NCI-H187 (cell line): ENCODE data around the gene AMER2.
"Not testable (repeated sequence)": the region's sequence is repeated elsewhere in the genome, so short reads cannot be mapped to it uniquely, and the experiment has no call there.

Source experiments
- DNase-seq, 2 experiments: peaks; one replicate each; lab custom pipeline; 2025; lab: John Stamatoyannopoulos, UW

Gene AMER2

DNA sequence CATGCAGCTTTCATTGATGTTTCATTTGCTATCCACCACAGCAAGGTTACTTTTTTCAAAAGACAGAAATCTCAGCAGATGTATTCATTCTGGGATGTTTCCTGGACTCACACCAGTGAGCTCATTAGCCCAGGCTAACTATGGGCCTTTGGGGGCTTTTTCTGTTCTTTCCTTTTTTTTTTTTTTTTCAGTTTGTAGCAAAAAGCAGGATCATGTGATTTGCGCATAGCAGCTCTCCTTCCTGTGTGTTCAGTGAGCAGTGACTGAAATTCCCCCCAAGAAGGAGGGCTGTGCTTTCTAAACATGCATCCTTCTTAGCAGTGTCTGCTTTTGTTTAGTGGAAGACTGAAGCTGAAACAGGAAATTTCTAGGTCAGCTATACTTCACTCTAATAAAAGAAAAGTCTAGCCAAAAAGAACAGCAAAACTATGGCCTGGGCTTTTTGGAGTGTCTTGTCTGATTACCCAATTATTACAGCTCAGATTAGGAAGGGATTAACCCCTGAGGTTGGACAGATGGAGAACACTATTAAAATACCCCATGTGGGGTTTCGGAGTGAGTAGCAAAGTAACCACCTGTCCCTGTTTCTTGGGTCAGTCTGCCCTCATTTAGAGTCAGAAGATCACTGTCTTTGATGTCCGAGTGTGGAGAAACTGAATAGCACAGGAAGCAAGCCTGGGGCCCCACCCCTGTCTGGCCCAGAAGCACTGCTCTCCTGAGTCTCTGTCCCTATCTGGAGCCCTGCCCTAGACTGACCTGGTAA is 8.9 kb upstream of the AMER2 start:
- no peak for DNase-seq

GRCh38 chr13:25179832-25180774 is 8.0 kb upstream of the AMER2 start:
- DNase-seq: no peak

GRCh38 chr13:25179011-25179410 is 6.9 kb upstream of the AMER2 start:
- no peak for DNase-seq

DNA sequence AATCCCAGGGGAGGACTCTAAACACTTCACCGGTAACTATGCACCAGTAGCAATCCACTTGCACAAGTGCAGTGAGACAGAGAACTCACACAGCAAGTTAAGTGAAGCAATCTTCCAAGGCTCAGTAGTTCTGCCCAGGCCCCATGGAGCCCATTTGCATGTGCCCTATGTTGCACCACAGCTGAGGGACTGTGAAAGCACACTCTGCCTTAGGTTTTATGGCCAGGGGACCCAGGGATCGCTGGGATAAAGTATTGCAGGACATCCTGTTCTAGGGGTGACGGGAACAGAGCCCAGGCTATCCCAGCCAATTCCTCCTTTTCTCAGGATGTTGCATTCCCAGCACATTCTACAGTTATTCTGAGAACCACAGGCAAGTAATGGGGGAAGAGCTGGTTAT is 6.0 kb upstream of the AMER2 start:
- DNase-seq: no peak

DNA sequence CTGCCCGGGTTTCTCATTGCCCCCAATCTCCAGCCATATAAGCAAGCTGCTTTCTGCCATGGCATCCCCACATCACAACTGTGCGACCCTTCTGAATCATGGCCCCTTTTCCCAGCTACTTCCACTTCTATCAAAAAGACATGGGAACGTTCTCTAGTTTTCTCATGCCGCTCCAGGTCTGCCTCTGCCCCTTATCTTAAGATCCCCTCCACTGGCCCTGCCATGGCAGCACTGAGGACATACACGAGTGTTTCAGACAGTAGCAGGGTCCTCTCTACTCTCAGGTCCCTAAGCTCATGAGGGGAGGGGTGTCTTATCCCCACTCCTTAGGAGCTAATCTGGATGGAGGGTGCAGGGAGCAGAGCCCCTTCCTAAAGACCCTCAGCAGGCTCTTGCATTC is 5.5 kb upstream of the AMER2 start:
- DNase-seq: no peak

DNA sequence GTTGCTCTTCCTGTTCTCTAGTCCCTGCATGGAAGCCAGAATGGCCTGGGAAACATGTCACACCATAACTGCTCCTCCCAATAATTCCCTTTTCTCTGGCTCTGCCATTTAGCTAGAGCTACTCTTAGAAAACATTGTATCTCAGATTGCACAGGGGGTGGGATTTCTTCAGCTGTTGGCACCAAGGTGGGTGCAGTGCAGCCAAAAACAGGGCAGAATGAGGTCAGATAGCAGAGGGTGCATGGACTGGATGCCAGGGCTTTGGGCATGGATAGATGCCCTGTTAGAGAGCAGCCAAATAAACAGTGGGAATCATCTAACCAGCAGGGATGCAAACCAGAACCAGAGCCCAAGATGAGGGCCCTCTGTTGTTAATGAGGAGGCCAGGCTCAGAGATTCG is 4.9 kb upstream of the AMER2 start:
- no peak for DNase-seq

DNA sequence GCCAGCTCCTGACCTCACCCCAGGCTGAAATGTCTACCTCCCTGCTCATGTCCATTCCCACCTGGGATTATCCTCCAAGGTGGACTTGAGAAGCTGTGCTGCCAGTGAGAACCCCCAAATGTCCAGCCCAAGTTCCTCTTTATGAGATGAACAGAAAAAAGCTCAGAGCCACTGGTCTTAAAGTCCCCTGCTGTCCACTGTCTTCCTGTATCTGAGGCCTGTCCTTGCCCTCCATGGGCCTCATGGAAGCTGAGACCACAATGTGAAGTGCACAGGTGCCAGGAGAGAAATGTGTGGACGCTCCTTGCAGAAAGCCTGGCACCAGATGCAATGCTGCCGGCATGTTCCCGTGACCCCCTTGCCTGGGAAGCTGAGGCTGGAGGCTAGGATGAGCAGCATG is 3.3 kb upstream of the AMER2 start:
- DNase-seq: no peak

DNA sequence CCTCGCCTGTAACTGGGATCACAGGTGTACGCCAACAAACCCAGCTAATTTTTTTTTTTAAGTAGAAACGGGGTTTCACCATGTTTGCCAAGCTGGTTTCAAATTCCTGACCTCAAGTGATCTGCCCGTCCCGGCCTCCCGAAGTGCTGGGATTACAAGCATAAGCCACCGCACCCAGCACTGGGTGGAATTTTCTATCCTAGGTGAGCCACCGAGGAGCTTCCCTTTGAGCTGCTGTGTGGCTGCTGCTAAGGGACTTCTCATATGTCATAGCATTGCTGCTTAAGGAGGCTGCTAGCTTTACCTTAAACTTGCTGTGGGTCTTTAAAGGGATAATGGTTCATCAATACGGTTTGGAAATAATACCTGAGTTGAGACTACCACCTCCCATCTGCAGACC is 2.9 kb upstream of the AMER2 start:
- no peak for DNase-seq

- no peak for DNase-seq
These were observed 2.2 kb upstream of the AMER2 start for GRCh38 chr13:25174304-25174703.

DNA sequence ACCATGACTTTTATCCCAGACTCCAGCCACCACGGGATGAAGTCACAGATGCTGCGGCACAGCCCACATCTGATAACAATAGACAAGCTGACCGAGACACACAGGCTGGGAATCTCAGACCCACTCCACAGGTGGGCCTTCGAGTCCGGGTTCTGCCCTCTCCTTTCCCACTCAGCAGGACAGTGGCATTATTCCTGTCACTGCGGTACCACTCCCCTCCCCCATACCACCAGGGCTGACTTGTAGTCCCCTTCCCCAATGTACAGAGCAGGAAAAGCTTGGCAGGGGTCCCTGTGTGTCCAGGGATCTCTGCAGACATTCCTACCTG is 179 bp upstream of the AMER2 start:
- DNase-seq: no peak

GRCh38 chr13:25171170-25171516 is 945 bp downstream of the AMER2 start:
- no peak for DNase-seq

- DNase-seq: no peak
These were observed 1.5 kb downstream of the AMER2 start for GRCh38 chr13:25170554-25171111.

- no peak for DNase-seq
These were observed 2.0 kb downstream of the AMER2 start for GRCh38 chr13:25169951-25170553.

GRCh38 chr13:25169356-25169755 is 2.7 kb downstream of the AMER2 start:
- no peak for DNase-seq

DNA sequence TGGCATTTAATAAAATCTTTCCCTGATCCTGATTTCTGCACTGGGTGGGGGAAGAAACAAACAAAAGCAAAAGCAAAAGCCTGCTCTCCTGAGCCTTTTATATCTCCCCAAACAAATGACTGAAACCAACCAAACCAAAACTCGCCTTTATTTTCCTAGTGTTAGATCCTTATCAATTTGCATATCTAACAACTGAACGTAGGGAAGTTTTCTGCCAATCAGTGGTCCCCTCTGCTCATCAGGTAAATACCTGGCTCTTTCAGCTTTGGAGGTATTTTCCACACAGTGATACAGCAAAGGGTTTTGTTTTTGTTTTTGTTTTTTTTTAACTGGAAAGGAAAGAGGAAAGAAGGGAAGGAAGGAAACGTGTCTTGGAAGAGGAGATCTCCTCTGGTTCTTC is 3.3 kb downstream of the AMER2 start:
- DNase-seq: no peak

DNA sequence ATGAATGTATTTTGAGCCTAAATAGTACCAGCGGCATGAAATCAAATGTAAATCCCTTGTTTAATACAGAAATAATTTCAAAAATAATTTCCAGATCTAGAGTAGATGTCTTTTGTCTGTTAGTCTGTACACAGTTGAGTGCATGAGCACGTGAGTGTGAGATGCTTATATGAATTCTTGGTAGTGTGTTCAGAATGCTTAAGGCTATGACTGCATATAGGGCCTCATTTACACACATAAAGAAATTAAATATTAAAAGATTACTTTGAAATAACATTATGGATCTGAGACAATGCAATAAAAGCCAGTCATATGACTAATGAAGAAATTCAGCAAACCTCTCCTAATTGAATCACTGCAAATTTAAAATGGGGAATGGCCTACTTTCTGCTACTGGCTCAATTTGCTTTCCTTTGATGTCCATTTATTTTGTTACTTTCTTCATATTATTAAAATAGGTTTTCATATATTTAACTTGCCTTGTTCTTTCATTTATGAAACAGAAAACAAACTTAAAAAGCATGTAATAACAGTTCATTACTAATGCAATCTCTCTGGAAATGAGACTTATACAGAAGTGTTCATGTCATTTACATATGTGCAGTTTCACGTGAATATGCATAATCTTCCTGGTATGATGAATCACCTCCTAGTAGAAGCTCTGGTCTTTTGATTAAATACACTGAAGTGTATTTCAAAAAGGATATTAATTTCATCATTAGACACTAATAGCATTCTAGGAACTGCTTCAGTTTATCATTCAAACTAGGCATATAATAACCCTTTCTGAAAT is 4.5 kb downstream of the AMER2 start:
- no peak for DNase-seq

DNA sequence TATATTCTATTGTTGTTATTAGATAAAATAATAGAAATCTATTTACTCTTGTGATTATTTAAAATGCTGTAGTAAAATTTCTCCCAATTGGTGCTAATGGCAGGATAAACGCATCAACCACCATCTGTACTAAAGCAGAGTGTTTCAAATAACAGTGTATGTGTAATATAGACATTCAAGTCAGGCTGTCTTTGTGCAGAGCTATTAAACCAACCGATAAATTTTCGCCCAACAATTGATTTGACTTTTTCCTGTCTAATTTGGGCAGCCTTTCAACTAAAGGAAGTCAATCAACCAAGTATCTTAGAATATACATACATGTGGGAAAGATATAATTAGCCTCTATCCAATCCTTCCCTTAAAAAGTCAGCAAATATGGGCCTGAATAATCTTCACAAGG is 5.8 kb downstream of the AMER2 start:
- DNase-seq: no peak

- no peak for DNase-seq
These were observed 6.4 kb downstream of the AMER2 start for GRCh38 chr13:25165663-25166062.

GRCh38 chr13:25165163-25165562 is 6.9 kb downstream of the AMER2 start:
- DNase-seq: not testable (repeated sequence)

GRCh38 chr13:25157681-25158080 is 14.4 kb downstream of the AMER2 start:
- DNase-seq: no peak

DNA sequence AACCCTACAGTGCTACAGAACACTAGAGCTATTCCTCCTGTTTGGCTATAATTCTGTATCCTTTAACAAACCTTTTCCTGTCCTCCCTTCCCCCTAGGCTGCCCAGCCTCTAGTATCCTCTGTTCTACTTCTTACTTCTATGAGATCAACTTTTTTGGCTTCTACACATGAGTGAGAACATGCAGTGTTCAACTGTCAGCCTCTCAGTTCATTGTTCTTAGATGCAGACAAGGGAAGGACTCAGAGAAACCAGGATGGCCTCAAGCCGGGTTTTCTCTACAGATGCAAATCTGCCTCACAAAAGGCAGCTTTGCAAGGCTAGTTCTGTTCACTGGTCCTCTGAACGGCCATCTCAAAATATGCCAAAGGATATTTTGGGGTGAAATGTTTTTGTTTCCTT is 18.4 kb downstream of the AMER2 start:
- no peak for DNase-seq

- no peak for DNase-seq
These were observed 20.4 kb downstream of the AMER2 start for GRCh38 chr13:25151626-25152195.
